NOMO-1 treated with dmso at 0.1 percent for 144 hours (cell line): ENCODE data around the gene ARSA.
"Not testable (repeated sequence)": the region's sequence is repeated elsewhere in the genome, so short reads cannot be mapped to it uniquely, and the experiment has no call there.

Source experiments
- DNase-seq: peaks from one replicate; lab custom pipeline; 2025; ENCODE audit not compliant: unreplicated experiment; lab: John Stamatoyannopoulos, UW

The ARSA gene

DNA sequence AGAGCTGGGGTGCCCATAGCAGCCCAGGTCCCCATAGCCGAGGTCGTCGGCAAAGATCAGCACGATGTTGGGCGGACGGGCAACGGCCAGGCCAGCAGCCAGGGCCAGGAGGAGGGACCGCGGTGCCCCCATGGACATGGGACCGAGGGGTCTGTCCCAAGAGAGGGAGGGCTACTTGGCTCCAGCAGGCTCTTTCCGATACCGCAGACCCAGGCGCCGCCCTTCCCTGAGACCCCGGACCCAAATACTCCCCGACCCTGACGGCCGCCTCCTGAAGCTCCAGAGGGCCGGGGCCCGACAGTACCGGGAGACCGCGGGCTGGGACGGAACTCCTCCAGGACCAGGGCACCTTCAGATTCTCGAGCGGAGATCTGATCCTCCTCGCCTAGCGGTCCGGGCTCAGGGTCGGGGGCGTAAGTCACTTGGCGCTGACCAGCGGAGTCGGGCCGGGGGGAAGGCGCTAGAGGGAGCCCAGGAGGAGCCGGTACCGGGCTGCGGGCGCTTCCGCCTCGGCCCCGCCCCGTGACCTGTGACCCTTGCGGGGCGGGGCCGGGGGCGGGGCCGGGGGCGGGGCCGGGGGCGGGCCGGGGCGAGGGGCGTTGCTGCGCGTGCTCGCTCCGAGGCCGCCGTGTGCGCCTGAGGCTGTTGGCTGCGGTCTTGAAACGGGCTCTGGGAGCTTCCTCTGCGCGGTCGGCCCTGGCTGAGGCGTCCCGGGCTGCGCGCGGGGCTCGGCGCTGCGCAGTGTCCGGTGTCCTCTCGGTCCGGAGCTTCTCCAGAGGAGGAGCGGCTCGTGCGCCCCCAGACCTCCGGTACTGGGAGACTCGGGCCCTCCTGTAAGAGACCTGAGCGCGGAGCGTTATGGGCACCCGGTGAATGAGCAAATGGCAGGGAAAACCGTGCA is at the start of gene ARSA:
TSS of gene ARSA (minus strand) at position 511 of the 901 bp plus-strand sequence. CDS start at position 138, 373 bp downstream.
- peak; percentile 74 for DNase-seq

DNA sequence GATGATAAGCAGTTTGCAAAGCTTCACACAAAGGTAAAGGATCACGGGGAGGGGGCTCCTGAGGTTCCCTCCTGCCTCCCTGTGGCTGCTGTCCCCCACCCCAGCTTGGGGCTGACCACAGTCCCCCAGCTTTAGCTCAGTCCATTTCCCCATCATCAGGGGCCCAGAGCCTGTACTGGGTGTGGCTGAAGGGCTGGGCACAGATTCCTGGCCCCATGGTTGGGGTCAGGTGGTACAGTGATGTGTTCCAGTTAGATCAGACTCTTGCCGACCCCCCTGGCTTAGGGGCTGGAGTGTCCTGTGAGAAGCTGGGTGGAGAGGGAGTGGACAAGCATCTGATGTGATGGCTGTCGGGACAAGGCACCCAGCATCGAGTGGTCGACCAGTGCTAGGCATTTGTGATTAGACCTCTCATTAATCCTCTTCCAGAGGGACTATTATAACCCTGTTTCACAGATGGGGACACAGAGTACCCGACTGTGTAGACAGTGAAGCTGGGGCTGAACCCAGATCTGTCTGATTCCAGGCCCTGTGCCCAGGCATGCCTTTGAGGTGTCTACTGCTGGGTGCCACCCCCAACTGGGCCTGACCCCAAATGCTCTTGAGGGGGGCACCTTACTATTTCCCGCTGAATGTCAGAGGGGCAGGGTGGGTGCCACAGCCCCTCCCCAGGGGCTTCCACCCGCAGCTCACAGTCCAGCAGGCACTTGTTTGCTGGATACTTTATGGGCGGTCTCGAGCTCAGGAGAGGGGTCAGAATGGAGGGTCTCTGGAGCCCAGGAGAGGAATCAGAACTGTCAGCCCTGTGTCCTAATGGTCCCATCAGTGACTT is 48.9 kb upstream of the ARSA start:
- no peak for DNase-seq

DNA sequence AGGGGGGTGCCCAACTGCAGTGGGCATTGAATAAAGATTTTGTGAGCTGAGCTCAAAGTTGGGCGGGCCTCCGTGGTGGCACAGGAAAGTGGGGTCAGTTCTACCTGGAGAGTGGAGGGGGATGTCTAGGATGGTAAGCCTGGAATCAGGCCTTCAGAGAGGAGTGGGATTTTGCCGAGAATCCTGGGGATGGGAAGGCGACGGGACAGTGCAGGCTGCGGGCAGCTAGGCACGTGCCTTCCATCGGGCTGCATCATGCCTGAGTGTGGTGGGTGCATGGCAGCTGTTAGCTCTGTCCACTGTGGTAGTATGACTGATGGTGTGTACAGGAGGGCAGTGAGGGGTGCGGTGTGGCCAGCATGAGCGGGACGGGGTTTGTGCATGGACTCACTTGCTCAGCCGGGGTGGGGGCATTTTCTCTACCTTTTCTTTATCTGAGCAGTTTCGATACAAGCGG is 48.3 kb upstream of the ARSA start:
- DNase-seq, result no peak

DNA sequence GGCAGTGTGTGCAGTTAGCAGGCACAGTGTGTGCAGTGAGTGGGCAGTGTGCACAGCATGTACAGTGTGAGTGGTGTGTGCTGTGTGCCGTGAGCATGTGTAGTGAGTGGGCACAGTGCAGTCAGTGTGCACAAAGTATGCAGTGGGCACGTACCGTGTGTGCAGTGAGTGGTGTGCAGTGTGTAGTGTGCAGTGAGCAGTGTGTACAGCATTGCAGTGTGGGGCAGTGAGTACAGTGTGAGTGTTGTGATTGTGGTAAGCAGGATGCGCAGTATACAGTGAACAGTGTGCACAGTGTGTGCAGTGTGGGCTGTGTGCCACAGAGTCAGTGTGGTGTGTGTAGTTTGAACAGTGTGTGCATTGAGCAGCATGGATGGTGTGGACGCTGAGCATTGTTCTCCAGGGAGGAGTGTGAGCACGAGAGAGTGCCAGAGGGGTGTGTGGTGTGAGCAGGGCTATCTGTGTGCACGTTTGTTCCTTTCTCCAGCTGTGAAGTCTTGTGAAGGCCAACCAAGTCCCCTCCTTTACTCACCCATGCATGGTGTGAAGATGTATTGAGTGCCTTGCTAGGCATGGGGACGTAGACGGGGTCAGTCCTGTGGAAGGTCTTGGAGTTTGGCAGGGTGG is 47.7 kb upstream of the ARSA start:
- DNase-seq, result no peak

DNA sequence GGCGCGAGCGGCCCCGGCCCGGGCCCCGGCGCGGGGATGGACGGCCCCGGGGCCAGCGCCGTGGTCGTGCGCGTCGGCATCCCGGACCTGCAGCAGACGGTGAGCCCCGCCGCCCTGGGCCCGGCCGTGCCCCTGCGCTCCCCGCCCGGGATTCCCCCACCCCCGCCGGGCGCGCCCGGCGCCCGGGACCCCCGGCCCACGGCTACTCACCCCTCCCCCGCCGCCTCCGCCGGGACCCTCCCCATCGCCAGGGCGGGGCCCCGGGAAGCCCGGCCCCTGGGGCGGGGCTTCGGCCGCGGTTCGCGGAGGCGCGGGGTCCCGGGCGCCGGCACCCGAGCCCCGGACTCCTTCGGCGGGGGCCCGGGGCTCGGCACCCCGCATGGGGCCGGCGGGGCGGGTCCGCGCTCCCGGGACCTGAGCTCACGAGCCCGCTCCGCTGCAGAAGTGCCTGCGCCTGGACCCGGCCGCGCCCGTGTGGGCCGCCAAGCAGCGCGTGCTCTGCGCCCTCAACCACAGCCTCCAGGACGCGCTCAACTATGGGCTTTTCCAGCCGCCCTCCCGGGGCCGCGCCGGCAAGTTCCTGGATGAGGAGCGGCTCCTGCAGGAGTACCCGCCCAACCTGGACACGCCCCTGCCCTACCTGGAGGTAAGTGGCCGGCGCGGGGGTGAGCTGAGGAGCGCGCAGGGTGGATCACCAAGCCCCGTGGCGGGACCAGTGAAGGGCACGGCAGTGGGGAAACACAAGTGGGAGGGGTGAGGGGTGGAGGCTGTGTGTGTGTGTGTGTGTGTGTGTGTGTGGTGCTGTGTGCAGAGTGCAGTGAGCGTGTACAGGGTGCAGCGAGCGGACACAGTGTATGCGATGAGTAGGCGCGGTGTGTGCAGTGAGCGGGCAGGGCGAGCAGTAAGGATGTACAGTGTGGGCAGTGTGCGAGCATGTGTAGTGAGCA is 46.9 kb upstream of the ARSA start:
- DNase-seq, result no peak

DNA sequence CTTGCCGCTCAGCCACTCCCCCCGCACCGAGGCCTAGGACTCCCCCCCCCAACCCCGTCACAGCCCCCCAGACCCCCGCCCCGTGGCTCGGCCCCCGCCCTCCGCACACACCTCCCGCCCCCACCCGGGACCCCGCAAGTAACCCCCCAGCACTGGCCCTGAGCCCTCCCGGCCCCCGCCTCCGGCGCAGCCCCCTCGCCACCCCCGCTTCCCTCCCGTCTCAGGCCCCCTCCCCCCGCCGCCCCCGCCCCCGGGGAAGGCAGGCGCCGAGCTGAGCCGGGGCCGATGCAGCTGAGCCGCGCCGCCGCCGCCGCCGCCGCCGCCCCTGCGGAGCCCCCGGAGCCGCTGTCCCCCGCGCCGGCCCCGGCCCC is 46.2 kb upstream of the ARSA start:
- DNase-seq, result no peak

DNA sequence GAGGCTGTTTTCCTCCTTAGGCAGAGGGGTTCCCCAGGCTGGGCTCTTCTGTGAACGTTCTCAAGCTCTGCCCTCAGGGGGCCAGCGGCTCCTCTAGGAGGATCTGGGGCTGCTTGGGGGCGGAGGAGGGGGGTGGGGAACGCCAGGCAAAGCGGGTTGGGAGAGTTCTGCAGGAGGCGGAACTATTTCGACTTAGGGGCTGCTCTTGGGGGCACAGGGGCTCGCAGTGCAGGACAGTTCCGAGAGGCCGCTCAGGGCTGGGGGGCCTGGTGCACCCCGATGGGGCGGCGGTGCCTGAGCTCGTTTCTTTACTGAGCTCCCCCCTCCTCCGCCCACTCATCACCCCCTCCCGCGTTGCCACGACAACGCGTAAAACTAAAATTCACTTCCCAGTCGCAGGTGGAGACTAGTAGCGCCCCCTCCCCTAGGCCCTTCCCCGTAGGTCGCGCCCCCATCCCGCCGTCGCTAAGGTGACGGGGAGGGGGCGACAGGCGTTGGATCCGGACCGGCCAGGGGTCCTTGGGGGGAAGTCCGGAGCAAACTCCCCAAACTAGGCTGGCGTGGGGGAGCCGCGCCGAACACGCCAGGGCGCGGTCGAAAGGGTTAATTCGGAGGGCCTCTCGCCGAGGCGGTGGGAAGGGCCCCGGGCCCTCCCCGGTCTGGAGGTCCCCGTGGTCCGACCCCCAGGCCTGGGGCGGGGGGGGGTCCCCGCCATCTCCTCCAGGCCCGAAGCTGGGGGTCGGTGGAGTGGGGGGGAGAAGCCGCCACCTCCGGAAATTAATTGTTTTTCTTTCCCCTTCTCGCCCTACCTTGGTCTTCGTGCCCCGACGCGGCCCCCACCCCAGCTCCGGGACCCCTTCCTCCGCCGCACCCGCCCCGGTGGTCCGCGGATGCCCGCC is 45.5 kb upstream of the ARSA start:
- no peak for DNase-seq

DNA sequence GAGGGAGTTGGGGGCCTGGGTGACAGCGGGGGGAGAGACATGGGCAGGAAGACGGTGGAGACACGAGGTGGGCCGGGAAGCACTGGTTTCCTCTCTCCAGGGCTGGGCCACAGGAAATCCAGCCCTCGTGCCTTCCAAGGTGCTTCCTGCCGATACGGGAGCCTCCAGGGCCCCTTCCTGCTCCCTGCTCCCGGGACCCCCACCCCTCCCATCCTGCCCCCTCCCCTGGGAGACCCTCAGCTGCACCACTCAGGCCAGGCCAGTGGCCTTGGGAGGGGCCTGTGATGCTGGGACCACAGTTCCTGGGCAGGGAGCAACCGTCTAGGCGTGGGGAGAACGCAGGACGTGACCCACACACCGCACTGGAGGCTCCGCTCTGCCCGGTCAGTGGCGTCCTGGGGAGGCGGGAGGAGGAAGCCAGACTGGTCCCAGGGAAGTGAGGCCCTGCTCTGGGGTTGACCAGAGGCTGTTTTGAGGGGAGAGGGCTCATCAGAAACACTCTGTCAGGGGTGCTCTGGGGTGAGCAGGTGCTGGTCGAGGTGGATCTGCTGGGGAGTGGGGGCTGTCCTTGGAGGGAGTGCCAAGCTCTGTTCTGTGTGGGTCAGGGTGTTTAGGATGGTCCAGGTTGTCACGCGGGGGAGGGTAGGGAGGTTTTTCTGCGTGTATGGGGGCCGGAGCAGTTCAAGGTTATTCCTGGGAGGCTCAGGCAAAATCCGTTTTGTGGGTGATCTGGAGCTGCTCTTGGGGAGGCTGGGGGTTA is 44.7 kb upstream of the ARSA start, which contains the start of gene SHANK3:
TSS of gene SHANK3 (plus strand) at position 353 of the 760 bp plus-strand sequence.
- no peak for DNase-seq

DNA sequence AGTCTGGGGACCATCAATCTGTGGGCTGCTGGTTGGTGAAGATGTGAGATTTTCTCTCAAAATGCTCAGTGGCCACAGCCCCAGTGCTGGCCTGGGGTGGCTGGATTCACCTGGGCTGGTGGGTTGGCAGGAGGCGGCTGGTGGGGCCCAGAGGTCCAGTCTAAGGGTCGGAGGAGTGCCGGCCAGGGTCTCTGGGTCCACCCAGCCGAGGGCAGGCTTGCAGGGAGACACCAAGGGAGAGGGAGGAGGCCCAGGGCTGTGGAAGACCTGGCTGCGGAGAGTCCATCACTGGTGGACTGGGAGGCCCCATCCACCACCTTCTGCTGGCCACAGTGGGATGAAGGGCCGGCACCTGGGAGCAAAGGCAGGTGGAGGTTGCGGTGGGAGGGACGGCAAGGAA is 44.1 kb upstream of the ARSA start:
- DNase-seq, result no peak

DNA sequence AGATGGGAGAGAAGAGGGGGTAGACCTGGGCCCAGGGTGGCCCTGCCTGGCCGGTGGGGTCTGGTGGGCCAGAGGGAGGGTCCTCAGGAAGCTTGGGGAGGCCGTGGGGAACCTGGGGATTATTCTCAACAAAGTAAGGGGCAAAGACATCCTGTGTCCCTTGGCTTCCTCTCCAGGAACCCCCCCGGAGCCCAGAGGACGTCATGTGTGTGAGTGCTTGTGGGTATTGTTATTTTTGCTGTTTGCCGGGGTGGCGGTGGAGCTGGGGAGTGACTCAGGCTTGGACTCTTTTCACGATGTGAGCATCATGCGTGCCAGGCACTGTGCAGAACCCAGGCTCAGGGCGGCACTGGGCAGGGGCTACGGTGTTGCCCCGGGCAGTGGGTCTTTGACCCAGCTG is 43.7 kb upstream of the ARSA start:
- DNase-seq, result no peak

DNA sequence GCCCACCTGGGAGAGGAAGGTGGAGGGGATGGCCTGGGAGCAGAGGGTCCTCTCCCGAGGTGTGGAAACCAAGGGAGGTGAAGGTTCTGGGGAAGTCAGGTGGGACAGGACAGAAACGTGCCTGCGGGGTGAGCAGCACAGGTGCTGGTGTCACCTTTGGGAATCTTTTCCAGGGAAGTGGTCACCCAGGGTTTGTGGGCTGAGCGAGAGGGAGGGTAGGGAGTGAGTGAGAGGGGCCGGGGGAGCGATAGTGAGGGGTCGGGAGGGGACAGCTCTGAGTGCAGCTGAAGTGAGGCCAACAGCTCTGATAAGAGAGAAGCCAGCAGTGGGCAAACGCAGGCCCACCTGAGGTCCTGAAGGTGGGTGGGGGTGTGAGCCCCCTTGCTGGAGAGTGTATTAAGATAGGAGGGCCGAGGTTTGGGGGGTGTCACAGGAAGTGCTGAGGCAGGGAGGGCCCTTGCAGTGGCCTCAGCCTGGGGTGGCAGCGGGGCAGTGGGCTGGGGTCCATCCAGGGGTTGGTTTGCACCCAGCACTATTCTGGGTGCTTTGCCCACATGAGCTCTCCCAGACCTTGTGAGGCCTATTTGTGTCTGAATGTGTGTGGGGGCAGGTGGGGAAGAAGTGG is 43.1 kb upstream of the ARSA start:
- no peak for DNase-seq

DNA sequence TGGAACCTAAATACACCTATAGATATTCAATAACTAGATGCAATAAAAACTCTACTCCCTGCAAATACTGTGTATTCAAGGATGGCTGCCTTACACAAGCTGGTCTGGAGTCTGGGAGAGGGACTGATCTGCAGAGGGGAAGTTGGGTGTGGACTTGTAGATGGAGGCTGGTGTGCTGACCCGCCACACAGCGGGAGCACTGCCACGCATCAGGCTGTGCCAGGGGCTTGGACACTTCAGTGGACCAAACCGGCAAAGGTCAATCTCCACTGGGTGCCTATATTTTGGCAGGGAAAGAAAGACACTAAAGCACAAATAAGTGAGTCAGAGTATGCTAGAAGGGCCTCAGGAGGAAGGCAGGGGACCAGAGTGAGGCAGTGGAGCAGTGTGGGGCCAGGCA is 42.6 kb upstream of the ARSA start:
- DNase-seq, result no peak

DNA sequence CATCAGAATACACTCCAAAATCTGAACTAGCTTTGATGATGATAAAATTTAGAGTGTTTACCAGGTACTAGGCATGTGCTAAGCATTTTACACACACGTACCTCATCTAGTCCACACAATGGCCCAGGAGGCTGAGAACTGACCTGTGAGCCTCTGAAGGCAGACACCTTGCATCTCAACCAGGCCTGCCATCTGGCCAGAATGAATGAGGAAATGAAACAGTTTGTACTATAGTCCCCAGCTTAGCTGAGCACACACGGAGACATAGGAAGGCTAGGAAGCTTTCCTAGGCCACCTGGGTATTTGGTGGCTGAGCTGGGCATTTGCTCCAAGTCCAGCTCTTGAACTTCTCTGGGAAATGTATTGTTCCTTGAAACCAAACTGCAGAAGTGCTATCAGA is 37.8 kb upstream of the ARSA start:
- no peak for DNase-seq

DNA sequence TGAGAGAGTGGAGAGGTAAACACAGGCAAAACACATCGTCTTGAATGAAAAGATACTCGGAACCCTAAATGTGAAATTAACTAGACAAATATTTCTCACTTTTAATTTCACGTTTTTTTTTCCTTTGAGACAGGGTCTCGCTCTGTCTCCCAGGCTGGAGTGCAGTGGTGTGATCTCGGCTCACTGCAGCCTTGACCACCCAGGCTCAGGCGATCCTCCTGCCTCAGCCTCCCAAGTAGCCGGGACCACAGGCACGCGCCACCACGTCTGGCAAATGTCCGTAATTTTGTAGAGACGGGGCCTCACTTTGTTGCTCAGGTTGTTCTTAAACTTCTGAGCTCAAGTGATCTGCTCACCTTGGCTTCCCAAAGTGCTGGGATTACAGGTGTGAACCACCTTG is 37.3 kb upstream of the ARSA start:
- DNase-seq, result no peak

DNA sequence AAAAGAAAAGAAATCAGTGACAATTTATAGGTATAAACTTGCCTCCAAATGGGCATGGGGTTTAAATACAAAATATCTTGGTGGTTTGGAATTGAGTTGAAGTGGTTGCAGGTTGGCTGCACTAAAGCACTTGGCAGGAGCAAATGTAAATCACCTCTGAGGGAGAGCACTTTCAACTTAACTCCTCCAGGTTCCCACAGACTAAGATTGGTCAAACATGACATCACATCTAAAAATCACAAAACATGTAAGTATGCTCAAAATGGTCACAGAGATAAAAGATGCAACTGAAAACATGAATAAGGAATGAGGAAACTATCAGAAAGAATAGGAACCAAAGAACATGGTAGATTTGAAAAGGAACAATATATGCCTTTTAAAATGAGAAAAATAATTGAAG is 32.4 kb upstream of the ARSA start:
- no peak for DNase-seq

DNA sequence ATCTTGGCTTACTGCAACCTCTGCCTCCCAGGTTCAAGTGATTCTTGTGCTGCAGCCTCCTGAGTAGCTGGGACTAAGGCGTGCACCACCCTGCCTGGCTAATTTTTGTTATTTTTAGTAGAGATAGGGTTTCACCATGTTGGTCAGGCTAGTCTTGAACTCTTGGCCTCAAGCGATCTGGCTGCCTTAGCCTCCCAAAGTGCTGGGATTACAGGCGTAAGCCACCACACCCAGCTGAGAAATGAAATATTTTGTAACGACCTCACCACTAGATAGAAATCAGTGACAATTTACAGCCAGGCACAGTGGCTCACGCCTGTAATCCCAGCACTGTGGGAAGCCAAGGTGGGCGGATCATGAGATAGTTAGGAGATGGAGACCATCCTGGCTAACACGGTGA is 31.8 kb upstream of the ARSA start:
- DNase-seq, result not testable (repeated sequence)

DNA sequence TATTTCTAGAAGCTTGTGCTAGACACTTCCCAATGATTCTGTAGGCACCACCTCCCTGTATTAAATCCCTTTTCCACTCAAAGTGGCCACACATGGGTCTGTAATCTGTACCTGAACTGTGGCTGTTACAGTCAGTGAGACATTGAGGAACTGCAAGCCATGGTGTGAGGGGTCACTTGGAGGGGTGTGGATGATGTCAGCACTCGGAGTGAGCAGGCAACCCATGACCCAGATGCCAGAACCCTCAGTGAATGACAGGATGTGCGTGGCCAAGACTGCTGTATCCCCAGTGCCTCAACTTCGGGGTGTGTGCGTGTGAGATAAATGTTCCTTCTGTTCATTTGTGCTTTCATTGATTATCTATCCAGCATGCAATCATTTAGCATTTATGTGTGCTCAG is 30.0 kb upstream of the ARSA start:
- DNase-seq, result no peak
